Suprapubic skin (tissue), 4 donors: ENCODE measurements around the gene CACNA2D4. TPM values are rescaled to one million over a fixed set of nuclear protein-coding genes. Genes with fewer than 3 reads are reported as not detected.

Experiments used
- DNase-seq, 2 donors: peaks; one replicate each; pipeline ENCODE4 v3.0.0-alpha.2; 2019; ENCODE audit warnings: low spot score in 2 of 2
- H3K27ac ChIP-seq: fragments of 200-600 bp; sonication (generic); one replicate; pipeline ENCODE4 v1.5.1; 2019
- H3K27me3 ChIP-seq: fragments of 200-600 bp; sonication (generic); one replicate; pipeline ENCODE4 v1.5.1; 2019
- H3K36me3 ChIP-seq: fragments of 200-600 bp; sonication (generic); one replicate; pipeline ENCODE4 v1.5.1; 2019
- H3K4me1 ChIP-seq: fragments of 200-600 bp; sonication (generic); one replicate; pipeline ENCODE4 v1.5.1; 2019
- H3K4me3 ChIP-seq: fragments of 200-600 bp; sonication (generic); one replicate; pipeline ENCODE4 v1.5.1; 2019; ENCODE audit warnings: mild to moderate bottlenecking
- H3K9me3 ChIP-seq: fragments of 200-600 bp; sonication (generic); one replicate; pipeline ENCODE4 v1.5.1; 2019
- CTCF ChIP-seq, 2 donors: fragments of 200-600 bp in 1 of 2; fragments of 450-650 bp in 1 of 2; sonication (generic) in 1 of 2; IDR thresholded peaks; one replicate each; pipeline ENCODE4 v1.5.1; 2016 to 2019; ENCODE audit warnings: antibody characterized with exemption in 2 of 2, mild to moderate bottlenecking in 1 of 2, moderate library complexity in 1 of 2
- EP300 ChIP-seq: sonication (generic); formaldehyde crosslinking; IDR thresholded peaks from one replicate; pipeline ENCODE4 v1.6.1; 2017; ENCODE audit warnings: antibody characterized with exemption
- POLR2A ChIP-seq, 2 donors: fragments of 450-650 bp; IDR thresholded peaks; one replicate each; pipeline ENCODE4 v1.6.1; 2017; ENCODE audit warnings: antibody characterized with exemption in 2 of 2, mild to moderate bottlenecking in 2 of 2, moderate library complexity in 2 of 2
- POLR2AphosphoS5 ChIP-seq, 3 donors: sonication (generic); formaldehyde crosslinking; IDR thresholded peaks; one replicate each; pipeline ENCODE4 v1.6.1; 2017; ENCODE audit warnings: antibody characterized with exemption in 3 of 3
- WGBS: methylation state at CpG from one replicate; pipeline ENCODE4 v1.1.5; 2018; 5-methylcytosine and 5-hydroxymethylcytosine counted together
- total RNA-seq, 4 donors: library from RNA; depleted of rRNA; stranded (reverse); fragments of >200 nt; gene quantifications; one replicate each; pipeline ENCODE4 v1.1.0, GENCODE V29; 2016

The CACNA2D4 gene
- total RNA-seq, 4 donors from 2014 or later, result 0.56 to 1.5 (median 0.97) TPM

GRCh38 chr12:1924996-1925683 is 6.7 kb upstream of the CACNA2D4 start:
- peak in 1 of 2 donors; percentile 67 for DNase-seq
- TF ChIP-seq EP300 (no peak), POLR2A (IDR thresholded peaks at IDR 0.05) (no peak), POLR2AphosphoS5 (IDR thresholded peaks at IDR 0.05) (no peak), CTCF (IDR thresholded peaks at IDR 0.05) (no peak)
- H3K36me3 ChIP-seq, result no peaks in the 10 kb centered on the region
- peaks cover 21% of the 10 kb centered on the region for H3K27me3 ChIP-seq
- H3K4me1 ChIP-seq, result peaks cover 5% of the 10 kb centered on the region
- 73% methylated on average over 7 of the region's 7 CpGs for WGBS
- H3K4me3 ChIP-seq, result no peak overlapping the region
- no peaks in the 10 kb centered on the region for H3K9me3 ChIP-seq
- no peak overlapping the region for H3K27ac ChIP-seq

GRCh38 chr12:1922985-1923384 is 4.5 kb upstream of the CACNA2D4 start:
- no peaks in the 10 kb centered on the region for H3K9me3 ChIP-seq
- H3K36me3 ChIP-seq, result no peaks in the 10 kb centered on the region
- no peak for DNase-seq
- H3K4me3 ChIP-seq, result no peak overlapping the region
- TF ChIP-seq EP300 (no peak), CTCF (IDR thresholded peaks at IDR 0.05) (no peak), POLR2A (IDR thresholded peaks at IDR 0.05) (no peak), POLR2AphosphoS5 (IDR thresholded peaks at IDR 0.05) (no peak)
- peaks cover 23% of the 10 kb centered on the region for H3K27me3 ChIP-seq
- peaks cover 5% of the 10 kb centered on the region for H3K4me1 ChIP-seq
- 93% methylated on average over 12 of the region's 12 CpGs for WGBS
- H3K27ac ChIP-seq, result no peak overlapping the region

- Histone ChIP-seq H3K27ac (no peak overlapping the region), H3K4me1 (peaks cover 5% of the 10 kb centered on the region), H3K9me3 (no peaks in the 10 kb centered on the region), H3K4me3 (no peak overlapping the region), H3K36me3 (no peaks in the 10 kb centered on the region), H3K27me3 (peaks cover 27% of the 10 kb centered on the region)
- no peak for TF ChIP-seq EP300
- no peak for TF ChIP-seq CTCF (IDR thresholded peaks at IDR 0.05)
- peak in 1 of 2 donors; percentile 66 for DNase-seq
- 68% methylated on average over 29 of the region's 40 CpGs for WGBS
Measured at GRCh38 chr12:1922075-1922709, 3.7 kb upstream of the CACNA2D4 start.

- Histone ChIP-seq H3K27me3 (peaks cover 30% of the 10 kb centered on the region), H3K9me3 (no peaks in the 10 kb centered on the region), H3K27ac (no peak overlapping the region), H3K4me3 (no peak overlapping the region), H3K36me3 (no peaks in the 10 kb centered on the region), H3K4me1 (peaks cover 5% of the 10 kb centered on the region)
- 85% methylated on average over 17 of the region's 17 CpGs for WGBS
- TF ChIP-seq CTCF (IDR thresholded peaks at IDR 0.05), result no peak
- TF ChIP-seq POLR2A (IDR thresholded peaks at IDR 0.05), result no peak
- TF ChIP-seq POLR2AphosphoS5 (IDR thresholded peaks at IDR 0.05), result no peak
- no peak for TF ChIP-seq EP300
- DNase-seq, result peak; percentile 62 to 78
Measured at GRCh38 chr12:1920971-1921370, 2.5 kb upstream of the CACNA2D4 start.

GRCh38 chr12:1920436-1920835 is 2.0 kb upstream of the CACNA2D4 start:
- Histone ChIP-seq H3K27me3 (peaks cover 32% of the 10 kb centered on the region), H3K9me3 (no peaks in the 10 kb centered on the region), H3K4me1 (peaks cover 5% of the 10 kb centered on the region), H3K36me3 (no peaks in the 10 kb centered on the region), H3K4me3 (no peak overlapping the region), H3K27ac (no peak overlapping the region)
- no peak for TF ChIP-seq POLR2A (IDR thresholded peaks at IDR 0.05)
- no peak for TF ChIP-seq CTCF (IDR thresholded peaks at IDR 0.05)
- TF ChIP-seq POLR2AphosphoS5 (IDR thresholded peaks at IDR 0.05), result no peak
- no peak for TF ChIP-seq EP300
- 95% methylated on average over 13 of the region's 13 CpGs for WGBS
- no peak for DNase-seq
